Subcutaneous adipose tissue (tissue), 4 donors: Measurements from ENCODE around the gene SERPINB5. TPM values are rescaled to one million over a fixed set of nuclear protein-coding genes. Genes with fewer than 3 reads are reported as not detected.

ENCODE experiments used
- CTCF ChIP-seq: fragments of 450-650 bp; IDR thresholded peaks from one replicate; pipeline ENCODE4 v1.5.1; 2016; ENCODE audit warnings: low read depth, mild to moderate bottlenecking, control low read depth, antibody characterized with exemption, moderate library complexity
- total RNA-seq, 4 donors: library from RNA; depleted of rRNA; stranded (reverse); fragments of >200 nt; gene quantifications; one replicate each; pipeline ENCODE4 v1.1.0, GENCODE V29; 2016

Gene SERPINB5
- total RNA-seq, 4 donors from 2014 or later: not detected

GRCh38 chr18:63451799-63452660 is 24.7 kb upstream of the SERPINB5 start:
- no peak for TF ChIP-seq CTCF

GRCh38 chr18:63454497-63454896 is 22.3 kb upstream of the SERPINB5 start:
- no peak for TF ChIP-seq CTCF

- no peak for TF ChIP-seq CTCF
These were observed 18.8 kb upstream of the SERPINB5 start for GRCh38 chr18:63457977-63458376.

GRCh38 chr18:63460414-63460813 is 16.3 kb upstream of the SERPINB5 start:
- TF ChIP-seq CTCF: no peak

GRCh38 chr18:63464434-63464833 is 12.3 kb upstream of the SERPINB5 start:
- TF ChIP-seq CTCF: no peak

- no peak for TF ChIP-seq CTCF
These were observed 11.7 kb upstream of the SERPINB5 start for GRCh38 chr18:63465059-63465458.

- no peak for TF ChIP-seq CTCF
These were observed 9.1 kb upstream of the SERPINB5 start for GRCh38 chr18:63467699-63468098.
